ENCODE measurements around the gene STRIP2. TPM values are rescaled to one million over a fixed set of nuclear protein-coding genes. Genes with fewer than 3 reads are reported as not detected.

STRIP2 gene
- total and polyA plus RNA-seq, 2 of the 13 experiments (the other 11 are each of a cell fraction or from before 2014, with no cell fraction given): 3.9 to 8.2 TPM

- Histone ChIP-seq H3K27ac (ENCODE audit: extremely low read length, insufficient read depth, low read length) (no peak overlapping the region), H3K79me2 (ENCODE audit: insufficient read depth, low read length) (no peaks in the 10 kb centered on the region), H3K4me3 (replicated peaks in 1 of 3; ENCODE audit: insufficient read depth in 1 of 3, low read depth in 2 of 3, low read length in 3 of 3) (no peak overlapping the region), H3K27me3 (ENCODE audit: control insufficient read depth in 1 of 2, insufficient read depth in 2 of 2, low read length in 2 of 2) (no peaks in the 10 kb centered on the region), H3K4me1 (ENCODE audit: insufficient read depth, low read length) (peaks cover 12% of the 10 kb centered on the region), H3K4me2 (ENCODE audit: low read depth, low read length) (no peak overlapping the region), H4K20me1 (ENCODE audit: insufficient read depth, low read length) (no peaks in the 10 kb centered on the region), H3K9ac (ENCODE audit: insufficient read depth, low read depth, low read length) (no peak overlapping the region), H3K36me3 (replicated peaks in 1 of 2; ENCODE audit: control insufficient read depth in 1 of 2, insufficient read depth in 2 of 2, low read length in 2 of 2) (0 out of 5 replicates have a peak, but pooled peaks cover 0 to under 1% of the 10 kb centered on the region in 2 experiments), H2AFZ (ENCODE audit: low read length) (no peak overlapping the region), H3K9me3 (ENCODE audit: low read length) (no peaks in the 10 kb centered on the region)
- FAIRE-seq (no peak), ATAC-seq (no peak), DNase-seq (ENCODE audit: low spot score) (no peak)
- CTCF ChIA-PET (ENCODE audit: low intra/inter-chr PET ratio, low total read pairs): no interaction called here
- intact Hi-C loops (cut with micrococcal nuclease; ENCODE audit: unreplicated experiment): no loop called here
- no TSS peak for BruUV-seq (replicated peaks)
- POLR2A ChIA-PET: no interaction called here
- in situ Hi-C loops (cut with HindIII; ENCODE audit: extremely low pct_ligation_motif_present, low pct_unique_long_range_greater_than_20kb): no loop called here
- WGBS (ENCODE audit: low lambda C conversion rate): 93% methylated on average over 1 of the region's 1 CpG
- no peak for TF ChIP-seq EEA1 (CRISPR knock-in tag; IDR thresholded peaks at IDR 0.05; ENCODE audit: borderline replicate concordance)
- TF ChIP-seq ZFYVE20 (CRISPR knock-in tag; IDR thresholded peaks at IDR 0.05; ENCODE audit: borderline replicate concordance, low read depth): no peak
- no peak for TF ChIP-seq ZBTB43 (CRISPR knock-in tag; conservative IDR thresholded peaks at IDR 0.05)
- no peak for TF ChIP-seq AHR (CRISPR knock-in tag; IDR thresholded peaks at IDR 0.05)
- TF ChIP-seq MATR3 (CRISPR knock-in tag; IDR thresholded peaks at IDR 0.05): no peak
- TF ChIP-seq IKZF1 (IDR thresholded peaks at IDR 0.05): no peak
- no peak for TF ChIP-seq SOX13 (IDR thresholded peaks at IDR 0.05)
- no peak for TF ChIP-seq SOX13 (CRISPR knock-in tag; conservative IDR thresholded peaks at IDR 0.05 in 1 of 2, IDR thresholded peaks at IDR 0.05 in 1 of 2)
- TF ChIP-seq CREM (IDR thresholded peaks at IDR 0.05): no peak
- TF ChIP-seq CREM (CRISPR knock-in tag; IDR thresholded peaks at IDR 0.05): no peak
- TF ChIP-seq ZNF879 (CRISPR knock-in tag; IDR thresholded peaks at IDR 0.05): no peak
- TF ChIP-seq ETV6 (CRISPR knock-in tag; conservative IDR thresholded peaks at IDR 0.05): no peak
- TF ChIP-seq ZNF687 (CRISPR knock-in tag; IDR thresholded peaks at IDR 0.05): no peak
- TF ChIP-seq ZNF335 (CRISPR knock-in tag; IDR thresholded peaks at IDR 0.05): no peak
- TF ChIP-seq SIN3A (IDR thresholded peaks at IDR 0.05; ENCODE audit: borderline replicate concordance, low read depth, low read length): no peak
Observed at GRCh38 chr7:129385116-129385515, 49.1 kb upstream of the STRIP2 start.
